ENCODE data around the gene NYAP2. TPM values are rescaled to one million over a fixed set of nuclear protein-coding genes. Genes with fewer than 3 reads are reported as not detected.

The NYAP2 gene
- total RNA-seq, 1 donor from 2014 or later = 0.14 TPM

GRCh38 chr2:225355788-225356187 is 43.7 kb upstream of the NYAP2 start:
- H3K9ac ChIP-seq (ENCODE audit: low read length) = no peak overlapping the region
- H3K4me3 Mint-ChIP-seq (ENCODE audit: unreplicated experiment) = no peak overlapping the region
- H3K4me3 ChIP-seq (ENCODE audit: insufficient read depth, low read depth, low read length) = no peak overlapping the region
- H3K36me3 ChIP-seq (ENCODE audit: insufficient read depth, low read length) = no peaks in the 10 kb centered on the region
- no peaks in the 10 kb centered on the region for H3K27me3 Mint-ChIP-seq (ENCODE audit: low read depth, unreplicated experiment)
- H3K9me3 Mint-ChIP-seq (ENCODE audit: unreplicated experiment) = no peaks in the 10 kb centered on the region
- H2AFZ ChIP-seq (ENCODE audit: low read depth, low read length) = no peak overlapping the region
- H3K27me3 ChIP-seq (ENCODE audit: insufficient read depth, low read length) = no peaks in the 10 kb centered on the region
- TF ChIP-seq CTCF (IDR thresholded peaks at IDR 0.05; ENCODE audit: insufficient read depth, low read depth, low read length) (no peak), EZH2 (IDR thresholded peaks at IDR 0.05; ENCODE audit: insufficient read depth, low read length) (no peak)
- FAIRE-seq (no peak), DNase-seq (ENCODE audit: low read depth) (no peak)
- H3K4me2 ChIP-seq (ENCODE audit: low read length) = no peak overlapping the region
- no peaks in the 10 kb centered on the region for H3K36me3 Mint-ChIP-seq (ENCODE audit: low read depth, unreplicated experiment)
- no peak overlapping the region for H3K27ac ChIP-seq (ENCODE audit: low read depth, low read length)
- H4K20me1 ChIP-seq (ENCODE audit: insufficient read depth, low read length) = no peaks in the 10 kb centered on the region
- H3K79me2 ChIP-seq (ENCODE audit: insufficient read depth, low read length) = no peaks in the 10 kb centered on the region
- H3K27ac Mint-ChIP-seq (ENCODE audit: unreplicated experiment) = no peak overlapping the region
- peaks cover 20% of the 10 kb centered on the region for H3K4me1 Mint-ChIP-seq (ENCODE audit: low read depth, unreplicated experiment)
- H3K9me3 ChIP-seq (ENCODE audit: insufficient read depth, low read depth, low read length) = no peaks in the 10 kb centered on the region
- peaks cover 7% of the 10 kb centered on the region for H3K4me1 ChIP-seq (ENCODE audit: insufficient read depth, low read length)

GRCh38 chr2:225366731-225367130 is 32.8 kb upstream of the NYAP2 start:
- no peak for FAIRE-seq
- peaks cover 20% of the 10 kb centered on the region for H3K4me1 Mint-ChIP-seq (ENCODE audit: low read depth, unreplicated experiment)
- no peak for TF ChIP-seq CTCF (IDR thresholded peaks at IDR 0.05; ENCODE audit: insufficient read depth, low read depth, low read length)

GRCh38 chr2:225367482-225367881 is 32.0 kb upstream of the NYAP2 start:
- TF ChIP-seq CTCF (IDR thresholded peaks at IDR 0.05; ENCODE audit: insufficient read depth, low read depth, low read length) (no peak), EZH2 (IDR thresholded peaks at IDR 0.05; ENCODE audit: insufficient read depth, low read length) (no peak)
- Histone ChIP-seq H3K4me2 (ENCODE audit: low read length) (no peak overlapping the region), H3K9ac (ENCODE audit: low read length) (no peak overlapping the region), H3K9me3 (ENCODE audit: insufficient read depth, low read depth, low read length) (no peaks in the 10 kb centered on the region), H3K27ac (ENCODE audit: low read depth, low read length) (no peak overlapping the region), H3K27me3 (ENCODE audit: insufficient read depth, low read length) (no peaks in the 10 kb centered on the region), H3K36me3 (ENCODE audit: insufficient read depth, low read length) (no peaks in the 10 kb centered on the region), H4K20me1 (ENCODE audit: insufficient read depth, low read length) (no peaks in the 10 kb centered on the region), H3K4me3 (ENCODE audit: insufficient read depth, low read depth, low read length) (no peak overlapping the region), H2AFZ (ENCODE audit: low read depth, low read length) (no peak overlapping the region), H3K4me1 (ENCODE audit: insufficient read depth, low read length) (no peaks in the 10 kb centered on the region), H3K79me2 (ENCODE audit: insufficient read depth, low read length) (no peaks in the 10 kb centered on the region)
- Mint-ChIP-seq H3K27me3 (ENCODE audit: low read depth, unreplicated experiment) (no peaks in the 10 kb centered on the region), H3K36me3 (ENCODE audit: low read depth, unreplicated experiment) (no peaks in the 10 kb centered on the region), H3K9me3 (ENCODE audit: unreplicated experiment) (no peaks in the 10 kb centered on the region), H3K27ac (ENCODE audit: unreplicated experiment) (peak overlapping the region; percentile 8), H3K4me3 (ENCODE audit: unreplicated experiment) (no peak overlapping the region), H3K4me1 (ENCODE audit: low read depth, unreplicated experiment) (peaks cover 20% of the 10 kb centered on the region)
- FAIRE-seq (no peak), DNase-seq (ENCODE audit: low read depth) (peak; percentile 6)

More at GRCh38 chr2:225366731-225367130, 32.8 kb upstream of the NYAP2 start:
- no peak overlapping the region for H3K27ac Mint-ChIP-seq (ENCODE audit: unreplicated experiment)
- Histone ChIP-seq H3K36me3 (ENCODE audit: insufficient read depth, low read length) (no peaks in the 10 kb centered on the region), H2AFZ (ENCODE audit: low read depth, low read length) (no peak overlapping the region), H3K9ac (ENCODE audit: low read length) (no peak overlapping the region), H3K27ac (ENCODE audit: low read depth, low read length) (no peak overlapping the region), H4K20me1 (ENCODE audit: insufficient read depth, low read length) (no peaks in the 10 kb centered on the region), H3K27me3 (ENCODE audit: insufficient read depth, low read length) (no peaks in the 10 kb centered on the region), H3K4me1 (ENCODE audit: insufficient read depth, low read length) (no peaks in the 10 kb centered on the region), H3K9me3 (ENCODE audit: insufficient read depth, low read depth, low read length) (no peaks in the 10 kb centered on the region), H3K4me2 (ENCODE audit: low read length) (no peak overlapping the region), H3K79me2 (ENCODE audit: insufficient read depth, low read length) (no peaks in the 10 kb centered on the region), H3K4me3 (ENCODE audit: insufficient read depth, low read depth, low read length) (no peak overlapping the region)
- H3K4me3 Mint-ChIP-seq (ENCODE audit: unreplicated experiment) = no peak overlapping the region
- DNase-seq (ENCODE audit: low read depth) = no peak
- H3K27me3 Mint-ChIP-seq (ENCODE audit: low read depth, unreplicated experiment) = no peaks in the 10 kb centered on the region
- H3K36me3 Mint-ChIP-seq (ENCODE audit: low read depth, unreplicated experiment) = no peaks in the 10 kb centered on the region
- H3K9me3 Mint-ChIP-seq (ENCODE audit: unreplicated experiment) = no peaks in the 10 kb centered on the region
